ENCODE data around the gene TJAP1. TPM values are rescaled to one million over a fixed set of nuclear protein-coding genes. Genes with fewer than 3 reads are reported as not detected.

Gene TJAP1
- total and polyA plus RNA-seq, 2 of the 8 experiments (the other 6 are each of a cell fraction or from before 2014, with no cell fraction given), result 30.7 to 40.4 TPM

DNA sequence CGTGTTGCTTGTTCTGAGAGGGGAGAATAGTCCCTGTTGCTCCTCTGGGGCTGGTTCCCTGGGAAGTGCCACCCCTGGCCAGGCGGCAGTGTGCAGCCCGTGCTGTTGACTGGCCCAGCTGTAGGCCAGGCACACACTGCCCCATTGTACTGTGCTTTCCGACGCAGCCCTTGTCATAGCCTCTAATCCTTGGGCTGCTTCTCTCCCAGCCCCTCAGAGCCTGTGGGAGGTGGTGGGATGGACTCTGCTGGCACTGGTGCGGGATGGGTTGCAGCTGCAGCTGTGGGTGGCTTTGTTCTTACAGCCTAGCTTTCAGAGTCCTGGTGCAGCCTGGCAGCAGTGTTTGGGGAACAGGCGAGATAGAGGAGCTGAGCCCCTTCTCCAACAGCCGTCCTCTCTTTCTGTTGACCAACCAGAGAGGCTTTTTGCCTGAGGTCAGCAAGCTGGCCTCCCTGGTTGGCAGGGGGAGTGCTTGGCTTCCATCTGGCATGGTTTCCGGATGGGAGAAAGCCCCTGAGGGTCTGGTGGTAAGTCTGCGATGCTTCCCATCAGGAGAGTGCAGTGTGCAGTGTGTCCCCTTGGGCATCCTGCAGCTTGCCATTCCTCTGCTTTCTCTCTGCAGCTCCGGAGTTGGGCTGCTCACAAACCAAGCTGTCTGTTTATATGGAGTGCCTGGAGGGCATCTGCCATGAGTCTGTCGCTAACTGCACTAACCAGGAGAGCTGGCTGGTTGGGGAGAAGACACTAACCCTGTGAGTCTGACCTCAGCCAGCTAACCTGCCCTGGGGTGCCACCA, 12.1 kb downstream of the TJAP1 start (continued):
- TF ChIP-seq, protein P1, sequence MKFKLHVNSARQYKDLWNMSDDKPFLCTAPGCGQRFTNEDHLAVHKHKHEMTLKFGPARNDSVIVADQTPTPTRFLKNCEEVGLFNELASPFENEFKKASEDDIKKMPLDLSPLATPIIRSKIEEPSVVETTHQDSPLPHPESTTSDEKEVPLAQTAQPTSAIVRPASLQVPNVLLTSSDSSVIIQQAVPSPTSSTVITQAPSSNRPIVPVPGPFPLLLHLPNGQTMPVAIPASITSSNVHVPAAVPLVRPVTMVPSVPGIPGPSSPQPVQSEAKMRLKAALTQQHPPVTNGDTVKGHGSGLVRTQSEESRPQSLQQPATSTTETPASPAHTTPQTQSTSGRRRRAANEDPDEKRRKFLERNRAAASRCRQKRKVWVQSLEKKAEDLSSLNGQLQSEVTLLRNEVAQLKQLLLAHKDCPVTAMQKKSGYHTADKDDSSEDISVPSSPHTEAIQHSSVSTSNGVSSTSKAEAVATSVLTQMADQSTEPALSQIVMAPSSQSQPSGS (IDR thresholded peaks at IDR 0.05; ENCODE audit: low read length), result no peak
- no peak for TF ChIP-seq BACH1 (IDR thresholded peaks at IDR 0.05; ENCODE audit: low read length)
- TF ChIP-seq, protein P2, sequence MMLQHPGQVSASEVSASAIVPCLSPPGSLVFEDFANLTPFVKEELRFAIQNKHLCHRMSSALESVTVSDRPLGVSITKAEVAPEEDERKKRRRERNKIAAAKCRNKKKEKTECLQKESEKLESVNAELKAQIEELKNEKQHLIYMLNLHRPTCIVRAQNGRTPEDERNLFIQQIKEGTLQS (IDR thresholded peaks at IDR 0.05; ENCODE audit: insufficient read depth, low read depth, low read length), result no peak
- TF ChIP-seq CEBPB (IDR thresholded peaks at IDR 0.05; ENCODE audit: low read depth, low read length), result no peak

All from H1 (cell line).